ENCODE data around the gene TRMT10C.

- TF ChIP-seq EZH2 (IDR thresholded peaks at IDR 0.05; ENCODE audit: low read depth), result no peak
- TF ChIP-seq CTCF (conservative IDR thresholded peaks at IDR 0.05), result no peak
Observed at GRCh38 chr3:101529816-101530685, 31.6 kb upstream of the TRMT10C start.

Measured in PC-9 (cell line).